Measurements from ENCODE around the gene IL18BP. TPM values are rescaled to one million over a fixed set of nuclear protein-coding genes. Genes with fewer than 3 reads are reported as not detected.

IL18BP gene
- total RNA-seq, 1 donor from 2014 or later: 1.0 TPM

GRCh38 chr11:72018171-72018570 is 19.5 kb downstream of the IL18BP start:
- no peak for DNase-seq (ENCODE audit: low read depth)
- TF ChIP-seq, protein P1, sequence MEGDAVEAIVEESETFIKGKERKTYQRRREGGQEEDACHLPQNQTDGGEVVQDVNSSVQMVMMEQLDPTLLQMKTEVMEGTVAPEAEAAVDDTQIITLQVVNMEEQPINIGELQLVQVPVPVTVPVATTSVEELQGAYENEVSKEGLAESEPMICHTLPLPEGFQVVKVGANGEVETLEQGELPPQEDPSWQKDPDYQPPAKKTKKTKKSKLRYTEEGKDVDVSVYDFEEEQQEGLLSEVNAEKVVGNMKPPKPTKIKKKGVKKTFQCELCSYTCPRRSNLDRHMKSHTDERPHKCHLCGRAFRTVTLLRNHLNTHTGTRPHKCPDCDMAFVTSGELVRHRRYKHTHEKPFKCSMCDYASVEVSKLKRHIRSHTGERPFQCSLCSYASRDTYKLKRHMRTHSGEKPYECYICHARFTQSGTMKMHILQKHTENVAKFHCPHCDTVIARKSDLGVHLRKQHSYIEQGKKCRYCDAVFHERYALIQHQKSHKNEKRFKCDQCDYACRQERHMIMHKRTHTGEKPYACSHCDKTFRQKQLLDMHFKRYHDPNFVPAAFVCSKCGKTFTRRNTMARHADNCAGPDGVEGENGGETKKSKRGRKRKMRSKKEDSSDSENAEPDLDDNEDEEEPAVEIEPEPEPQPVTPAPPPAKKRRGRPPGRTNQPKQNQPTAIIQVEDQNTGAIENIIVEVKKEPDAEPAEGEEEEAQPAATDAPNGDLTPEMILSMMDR (conservative IDR thresholded peaks at IDR 0.05; ENCODE audit: low read depth, low read length): no peak
- no peak overlapping the region for H3K4me3 ChIP-seq (ENCODE audit: low read depth, low read length)

DNA sequence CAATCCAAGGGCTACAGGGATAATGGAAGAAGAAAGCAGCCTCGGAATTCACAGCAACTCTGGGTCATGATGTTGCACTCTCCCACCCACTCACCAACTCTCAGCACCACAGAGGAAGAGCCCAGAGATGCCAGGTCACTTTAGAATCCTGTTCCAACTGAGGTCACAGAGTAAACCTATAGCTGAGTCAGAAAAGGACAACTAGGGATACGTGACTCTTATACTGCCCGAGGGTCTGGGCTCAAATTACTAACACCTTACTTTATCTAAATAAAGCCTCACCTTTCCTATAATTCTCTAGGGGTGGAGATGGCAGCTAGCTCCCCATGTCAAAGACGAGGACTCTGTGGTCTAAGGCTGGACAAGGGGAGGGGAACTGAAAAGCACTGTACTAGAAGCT is 24.6 kb downstream of the IL18BP start:
- TF ChIP-seq, protein P1 (conservative IDR thresholded peaks at IDR 0.05; ENCODE audit: low read depth, low read length): no peak
- H3K4me3 ChIP-seq (ENCODE audit: low read depth, low read length): no peak overlapping the region
- DNase-seq (ENCODE audit: low read depth): no peak

DNA sequence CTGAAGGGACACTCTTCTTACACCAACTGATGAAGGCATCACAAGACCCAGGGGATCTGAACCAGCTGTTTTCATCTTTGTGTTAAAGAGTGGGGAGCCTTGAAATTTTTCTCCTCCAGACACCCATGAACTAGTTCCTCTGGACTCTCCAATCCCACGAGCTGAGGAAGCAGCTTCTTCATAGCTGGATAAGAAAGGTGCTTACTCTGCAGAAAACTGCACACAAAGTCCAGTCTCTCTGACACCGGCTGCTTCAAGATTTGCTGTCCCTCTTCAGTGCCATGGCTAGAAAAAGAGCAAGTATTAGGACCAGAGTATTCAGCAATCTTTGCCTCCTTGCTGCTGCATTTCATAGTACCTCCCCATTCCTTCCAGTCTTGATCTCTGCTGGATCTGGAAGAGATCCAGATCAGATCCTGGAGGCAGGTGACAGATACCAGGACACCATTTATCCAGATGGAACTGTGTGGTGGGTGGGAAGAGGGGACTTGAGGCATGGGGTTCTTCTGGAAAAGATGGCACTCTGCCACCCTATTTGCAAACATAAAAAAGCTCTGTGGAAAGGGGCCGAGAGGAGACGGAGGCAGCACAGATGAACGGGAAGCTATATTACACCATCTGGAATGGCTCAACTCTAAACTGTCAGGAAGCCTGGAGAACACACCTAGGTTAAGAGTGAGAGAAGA is 25.5 kb downstream of the IL18BP start:
- no peak overlapping the region for H3K4me3 ChIP-seq (ENCODE audit: low read depth, low read length)
- TF ChIP-seq, protein P1 (conservative IDR thresholded peaks at IDR 0.05; ENCODE audit: low read depth, low read length): no peak
- DNase-seq (ENCODE audit: low read depth): no peak

GRCh38 chr11:72026090-72026489 is 27.4 kb downstream of the IL18BP start:
- TF ChIP-seq, protein P1 (conservative IDR thresholded peaks at IDR 0.05; ENCODE audit: low read depth, low read length): no peak
- DNase-seq (ENCODE audit: low read depth): no peak
- H3K4me3 ChIP-seq (ENCODE audit: low read depth, low read length): no peak overlapping the region

DNA sequence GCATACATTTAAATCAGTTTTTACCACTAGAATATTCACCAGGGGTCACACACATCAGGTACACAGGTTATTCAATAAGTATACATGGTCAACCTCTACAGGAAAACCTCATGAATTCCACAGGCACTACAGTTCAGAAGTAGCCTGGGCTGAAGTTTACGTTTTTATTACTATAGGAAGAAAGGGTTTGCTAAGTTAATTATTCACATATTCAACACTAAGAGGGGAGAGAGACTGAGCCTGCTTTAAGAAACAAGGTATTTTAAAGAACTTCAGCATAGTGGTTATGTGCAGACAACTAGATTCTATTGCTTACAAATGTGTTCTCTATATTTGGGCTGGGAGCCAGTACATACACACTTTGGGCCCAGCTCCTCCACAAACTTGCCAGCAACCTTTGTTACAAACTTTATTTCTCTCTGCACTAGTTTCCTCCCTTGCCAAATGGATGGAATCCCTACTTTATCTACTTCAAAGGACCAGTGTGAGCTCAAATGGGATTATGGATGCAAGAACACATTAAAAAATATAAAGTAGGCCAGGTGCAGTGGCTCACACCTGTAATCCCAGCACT is 31.9 kb downstream of the IL18BP start:
- TF ChIP-seq, protein P1 (conservative IDR thresholded peaks at IDR 0.05; ENCODE audit: low read depth, low read length): no peak
- DNase-seq (ENCODE audit: low read depth): no peak
- H3K4me3 ChIP-seq (ENCODE audit: low read depth, low read length): no peak overlapping the region

DNA sequence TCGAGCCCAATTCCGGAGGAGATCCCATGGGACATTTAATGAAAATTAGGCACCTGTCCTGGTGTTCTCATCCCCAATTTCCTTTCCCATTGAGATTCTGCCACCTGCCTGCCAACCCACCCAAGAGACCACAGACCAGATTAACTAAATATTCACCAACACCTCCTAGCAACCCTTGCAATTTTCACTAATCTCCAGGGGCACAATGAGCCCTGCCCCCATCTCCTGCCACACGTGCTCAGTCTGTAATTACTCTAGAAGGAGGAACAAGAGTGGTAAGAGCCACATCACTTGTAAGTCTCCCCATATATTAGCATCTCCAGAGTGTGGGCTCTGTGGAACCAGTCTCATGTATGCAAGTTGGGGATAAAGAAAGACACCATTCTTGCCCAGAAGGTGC is 38.0 kb downstream of the IL18BP start:
- H3K4me3 ChIP-seq (ENCODE audit: low read depth, low read length): no peak overlapping the region
- TF ChIP-seq, protein P1 (conservative IDR thresholded peaks at IDR 0.05; ENCODE audit: low read depth, low read length): no peak
- DNase-seq (ENCODE audit: low read depth): no peak
